ENCODE measurements around the gene RAB11FIP5.
"Not testable (repeated sequence)": the region's sequence is repeated elsewhere in the genome, so short reads cannot be mapped to it uniquely, and the experiment has no call there.

The RAB11FIP5 gene

DNA sequence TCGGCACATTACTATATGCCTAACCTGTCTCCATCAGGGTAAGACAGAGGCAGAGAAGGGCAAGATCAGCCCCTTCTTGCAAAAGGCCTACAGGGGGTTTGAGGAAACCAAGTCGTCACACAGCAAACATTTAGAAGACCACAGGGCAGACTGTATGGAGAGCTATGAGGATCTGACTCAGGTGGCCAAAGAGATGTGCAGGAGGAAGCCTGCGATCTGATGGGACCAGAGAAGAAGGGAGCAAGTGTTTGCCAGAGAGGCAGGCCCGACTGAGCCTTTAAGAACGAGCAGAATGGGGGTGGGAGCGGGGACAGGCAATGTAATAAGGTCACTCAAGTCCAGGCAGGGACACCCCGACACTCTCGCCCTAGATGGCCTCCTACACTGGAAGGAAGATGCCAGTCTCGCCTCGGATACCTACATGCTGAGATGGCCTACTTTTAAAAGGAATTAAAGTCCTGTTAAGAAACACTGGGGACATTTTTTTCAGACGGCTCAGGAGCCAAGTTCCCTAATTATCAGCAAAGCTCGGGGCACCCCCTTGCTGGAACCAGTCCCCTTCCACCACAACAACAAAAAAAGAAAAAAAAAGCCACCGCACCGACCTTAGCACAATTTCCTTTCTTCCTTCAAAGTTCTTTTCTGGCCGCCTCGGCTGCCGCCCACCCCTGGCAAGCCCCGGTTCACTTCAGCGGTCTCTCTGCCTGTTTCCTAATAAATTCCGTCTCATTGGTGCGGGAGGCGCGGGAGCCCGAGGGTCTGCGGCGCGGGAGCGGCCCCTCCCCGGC lies 42.7 kb downstream of the RAB11FIP5 start:
- no peak for DNase-seq (ENCODE audit: low read depth, low spot score)

DNA sequence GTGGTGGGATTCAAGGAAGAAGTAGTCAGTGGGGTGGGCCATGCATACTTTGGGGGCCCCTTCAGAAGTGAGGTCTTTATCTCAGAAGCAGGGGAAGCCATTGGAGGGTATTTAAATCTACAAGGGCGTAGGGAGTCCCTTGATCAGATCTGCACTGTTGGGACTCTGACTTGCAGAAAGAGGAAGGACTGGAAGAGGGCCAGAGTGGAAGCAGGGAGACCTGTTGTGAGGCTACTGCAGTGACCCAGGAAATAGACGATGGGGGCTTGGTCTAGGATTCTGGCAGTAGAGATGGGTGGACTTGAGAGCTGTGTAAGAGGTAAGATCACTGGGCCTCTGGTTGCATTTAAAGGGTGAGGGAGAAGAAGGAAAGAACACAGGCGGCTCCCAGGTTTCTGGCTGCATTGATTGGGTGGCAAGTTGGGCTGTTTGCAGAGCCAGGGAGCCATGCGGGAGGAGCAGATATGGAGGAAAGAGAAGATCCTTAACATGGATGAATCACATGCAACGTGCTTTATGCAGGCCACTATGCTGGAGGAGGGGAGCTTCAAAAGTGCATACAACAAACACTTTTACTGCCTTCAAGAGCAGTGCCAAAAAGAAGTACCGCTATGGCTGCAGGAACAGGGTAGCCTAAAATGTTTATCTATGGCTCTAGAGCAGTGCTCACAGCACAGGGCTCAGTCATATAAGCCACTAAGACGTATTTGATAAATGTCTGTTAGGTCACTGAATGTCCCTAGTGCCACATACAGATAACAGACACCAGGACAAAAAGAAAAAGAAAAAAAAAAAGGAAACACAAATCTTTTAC lies 43.5 kb downstream of the RAB11FIP5 start:
- DNase-seq (ENCODE audit: low read depth, low spot score): no peak

DNA sequence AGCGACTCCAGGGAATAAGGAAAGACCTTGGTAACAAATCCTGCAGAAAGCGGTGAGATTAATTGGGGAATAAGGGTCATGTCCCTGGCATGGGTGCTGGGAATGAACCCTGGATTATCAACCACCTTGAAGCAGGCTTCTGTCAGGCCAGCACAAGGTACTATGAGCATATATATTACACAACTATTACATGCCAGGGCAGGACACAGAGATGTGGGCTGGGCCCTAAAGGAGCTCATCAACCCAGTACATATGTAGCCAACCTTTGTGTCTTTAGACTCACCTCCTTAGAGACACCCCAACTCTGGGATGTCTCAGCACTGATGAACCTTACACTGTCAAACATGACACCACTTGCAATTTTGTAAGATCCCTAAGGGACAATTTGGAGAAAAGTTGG lies 44.6 kb downstream of the RAB11FIP5 start:
- no peak for DNase-seq (ENCODE audit: low read depth, low spot score)

DNA sequence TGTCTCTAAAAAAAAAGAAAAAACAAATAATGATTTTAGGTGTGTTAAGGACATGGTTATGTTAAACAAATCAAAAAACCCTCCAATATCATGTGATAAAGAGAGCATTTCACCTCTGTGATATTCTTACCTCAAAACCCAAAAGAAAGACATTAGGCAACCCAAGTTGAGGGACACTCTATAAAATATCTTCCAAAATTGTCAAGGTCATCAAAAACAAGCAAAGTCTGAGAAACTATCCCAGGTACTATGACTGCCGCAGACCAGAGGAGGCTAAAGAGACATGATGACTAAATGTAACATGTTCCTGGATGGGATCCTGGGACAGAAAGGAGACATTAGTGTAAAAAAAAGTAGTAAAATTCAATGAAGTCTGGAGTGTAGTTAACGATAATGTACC lies 45.7 kb downstream of the RAB11FIP5 start:
- no peak for DNase-seq (ENCODE audit: low read depth, low spot score)

DNA sequence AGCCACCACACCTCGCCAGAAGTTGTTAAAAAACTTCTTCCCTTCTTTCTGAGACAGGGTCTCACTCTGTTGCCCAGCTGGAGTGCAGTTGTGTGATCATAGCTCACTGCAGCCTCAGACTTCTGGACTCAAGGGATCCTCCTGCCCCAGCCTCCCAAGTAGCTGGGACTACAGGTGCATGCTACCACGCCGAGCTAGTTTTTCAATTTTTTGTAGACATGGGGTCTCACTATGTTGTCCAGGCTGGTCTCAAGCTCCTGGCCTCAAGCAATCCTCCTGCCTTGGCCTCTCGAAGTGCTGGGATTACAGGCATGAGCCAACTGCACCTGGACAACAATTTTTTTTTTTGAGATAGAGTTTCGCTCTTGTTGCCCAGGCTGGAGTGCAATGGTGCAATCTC lies 47.7 kb downstream of the RAB11FIP5 start:
- DNase-seq (ENCODE audit: low read depth, low spot score): not testable (repeated sequence)

DNA sequence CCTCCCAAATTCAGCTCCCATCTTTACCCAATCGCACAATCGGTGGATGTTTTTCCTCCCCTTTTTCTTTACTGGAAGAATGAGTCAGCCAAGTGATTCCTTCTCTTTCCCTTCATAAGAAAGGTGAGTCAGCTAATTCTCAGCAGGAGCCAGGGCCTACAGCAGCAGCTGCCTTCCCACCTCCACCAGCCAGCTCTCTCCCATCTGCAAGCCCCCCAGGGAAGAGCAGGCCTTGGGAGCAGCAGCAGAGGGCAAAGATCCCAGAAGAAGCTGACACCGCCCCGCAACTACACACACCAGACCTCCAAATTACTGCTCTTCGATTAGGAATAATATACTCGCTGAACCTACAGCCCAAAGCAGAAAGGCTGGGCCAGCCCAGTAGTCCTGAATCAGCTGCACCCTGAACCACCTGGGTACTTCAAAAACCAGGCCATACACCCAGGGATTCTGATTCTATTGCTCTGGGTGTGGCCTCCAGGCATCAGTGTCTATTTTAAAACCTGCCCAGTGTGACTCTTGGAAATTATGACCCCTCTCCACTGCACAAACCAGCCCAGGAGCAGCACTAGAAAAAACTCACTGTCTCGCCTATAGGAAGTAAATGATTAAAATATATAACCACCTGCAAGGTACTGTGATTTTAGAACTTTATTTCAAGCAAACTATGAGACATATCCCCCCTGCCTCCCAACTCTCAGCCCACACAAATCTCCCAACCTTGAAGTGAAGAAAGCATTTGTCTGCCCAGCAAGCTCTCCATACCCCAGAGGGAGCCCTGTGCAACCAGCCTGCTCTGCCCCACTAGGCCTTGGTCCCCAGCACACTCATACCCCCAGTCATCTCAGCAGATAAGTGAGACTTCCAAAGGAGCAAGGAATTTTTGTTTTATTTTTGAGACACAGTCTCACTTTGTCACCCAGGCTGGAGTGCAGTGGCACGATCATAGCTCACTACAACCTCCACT lies 48.6 kb downstream of the RAB11FIP5 start:
- DNase-seq (ENCODE audit: low read depth, low spot score): no peak

DNA sequence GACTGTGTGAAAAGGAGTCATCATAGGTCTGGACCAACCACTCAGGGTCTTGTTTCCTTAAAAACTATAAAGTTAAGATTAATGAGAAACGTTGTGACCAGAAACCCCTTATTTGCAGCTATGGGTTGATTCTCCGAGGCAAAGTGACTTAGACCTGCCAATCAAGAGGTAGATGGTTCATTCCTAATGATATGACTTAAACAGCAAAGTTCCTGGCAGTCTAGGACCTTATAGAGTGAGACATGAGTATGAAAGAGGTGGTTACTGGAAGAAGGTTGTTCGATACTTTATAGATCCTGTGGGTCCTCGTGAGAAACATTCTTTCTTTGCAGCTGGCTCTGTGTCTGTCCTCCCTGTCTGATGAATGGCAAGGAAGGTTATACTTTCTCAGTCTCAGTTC lies 49.3 kb downstream of the RAB11FIP5 start:
- DNase-seq (ENCODE audit: low read depth, low spot score): no peak

DNA sequence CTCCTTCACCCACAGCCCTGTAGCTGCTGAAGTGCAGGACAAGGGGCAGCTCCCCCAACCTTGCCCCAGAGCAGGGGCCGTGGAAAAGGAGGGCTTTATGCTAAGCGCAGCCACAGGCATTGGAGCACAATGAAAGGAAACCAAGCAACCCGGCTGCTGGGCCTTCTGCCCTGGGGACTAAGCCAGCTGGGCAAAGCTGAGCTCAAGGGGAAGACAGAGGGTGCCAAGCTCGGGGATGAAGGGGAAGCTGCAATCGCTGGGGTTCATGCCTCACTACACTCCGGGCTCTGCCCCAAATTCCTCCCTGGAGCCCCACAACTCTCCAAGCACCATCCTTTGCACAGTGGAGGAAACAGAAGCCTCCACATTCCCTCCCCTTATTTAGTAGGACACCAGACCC lies 53.6 kb downstream of the RAB11FIP5 start:
- DNase-seq (ENCODE audit: low read depth, low spot score): no peak

DNA sequence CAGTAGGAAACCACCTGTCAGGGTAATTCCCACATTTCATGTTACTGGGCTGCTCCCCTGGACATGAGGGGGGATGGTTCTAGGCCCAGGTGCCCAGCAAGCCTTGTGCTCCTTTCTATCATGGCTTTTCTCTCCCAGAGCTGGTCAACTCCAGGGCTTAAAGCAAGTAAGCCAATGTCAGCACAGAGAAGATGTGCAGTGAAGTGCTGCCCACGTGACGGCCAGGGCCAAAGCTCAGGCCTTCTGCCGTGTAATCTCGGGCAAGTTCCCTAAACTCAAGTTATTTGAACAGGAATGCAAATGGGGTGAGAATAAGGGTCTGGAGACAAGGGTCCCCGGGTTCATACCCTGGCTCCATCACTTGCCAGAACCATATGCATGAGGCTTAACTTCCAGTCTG lies 57.8 kb downstream of the RAB11FIP5 start:
- DNase-seq (ENCODE audit: low read depth, low spot score): no peak

DNA sequence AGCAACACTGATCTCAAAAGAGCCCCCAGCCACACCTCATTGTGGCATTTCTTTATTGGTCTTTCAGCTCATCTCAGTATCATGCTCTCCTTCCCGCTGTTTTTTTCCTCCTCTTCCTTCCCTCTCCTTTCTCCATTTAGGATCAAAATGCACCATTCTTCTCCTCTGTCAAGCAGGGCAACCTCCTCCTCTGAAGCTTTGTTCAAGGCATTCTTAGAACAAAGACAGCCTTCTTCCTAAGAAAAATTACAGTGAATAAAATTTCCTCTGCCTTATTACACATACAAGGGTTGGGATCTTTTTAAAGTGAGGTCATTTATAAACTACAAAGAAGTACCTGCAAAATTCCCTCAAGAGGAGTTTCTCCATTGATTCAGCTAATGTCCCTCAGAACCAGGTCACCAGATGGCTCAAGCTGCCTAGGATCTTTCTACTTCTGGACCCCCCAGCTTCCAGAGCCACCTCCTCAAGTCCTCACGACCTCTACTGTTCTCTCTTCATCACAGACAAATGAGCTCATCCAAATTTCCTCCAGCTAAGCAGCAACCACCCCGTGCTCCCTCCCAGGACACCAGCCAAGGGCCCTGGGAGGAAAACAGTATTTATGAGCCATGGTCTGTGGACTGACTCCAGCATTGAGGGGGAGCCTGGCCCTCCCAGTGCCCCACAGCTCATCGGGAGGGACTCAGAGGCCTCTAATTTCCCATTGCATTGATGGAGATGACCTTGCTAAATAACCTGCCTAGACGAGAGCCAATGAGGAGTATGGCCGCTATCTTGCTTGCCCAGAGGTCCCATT lies 59.2 kb downstream of the RAB11FIP5 start:
- DNase-seq (ENCODE audit: low read depth, low spot score): no peak

DNA sequence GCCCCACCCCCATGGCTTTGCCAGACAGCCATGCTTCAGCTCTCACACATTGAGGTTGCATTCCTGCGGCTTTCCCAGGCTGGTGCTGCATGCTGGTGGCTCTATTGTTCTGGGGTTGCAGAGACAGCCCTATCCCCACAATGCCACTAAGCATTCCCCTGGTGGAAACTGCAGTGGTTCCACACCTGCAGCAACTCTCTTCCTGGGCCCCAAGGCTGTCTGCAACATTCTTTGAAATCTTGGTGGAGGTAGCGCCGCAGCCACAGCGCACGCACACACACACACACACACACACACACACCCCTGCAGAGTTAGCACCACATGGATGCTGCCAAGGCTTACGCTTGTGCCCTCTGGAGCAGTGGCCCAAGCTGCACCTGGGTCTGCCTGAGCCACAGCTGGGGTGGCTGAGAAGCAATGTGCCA lies 62.6 kb downstream of the RAB11FIP5 start:
- no peak for DNase-seq (ENCODE audit: low read depth, low spot score)

DNA sequence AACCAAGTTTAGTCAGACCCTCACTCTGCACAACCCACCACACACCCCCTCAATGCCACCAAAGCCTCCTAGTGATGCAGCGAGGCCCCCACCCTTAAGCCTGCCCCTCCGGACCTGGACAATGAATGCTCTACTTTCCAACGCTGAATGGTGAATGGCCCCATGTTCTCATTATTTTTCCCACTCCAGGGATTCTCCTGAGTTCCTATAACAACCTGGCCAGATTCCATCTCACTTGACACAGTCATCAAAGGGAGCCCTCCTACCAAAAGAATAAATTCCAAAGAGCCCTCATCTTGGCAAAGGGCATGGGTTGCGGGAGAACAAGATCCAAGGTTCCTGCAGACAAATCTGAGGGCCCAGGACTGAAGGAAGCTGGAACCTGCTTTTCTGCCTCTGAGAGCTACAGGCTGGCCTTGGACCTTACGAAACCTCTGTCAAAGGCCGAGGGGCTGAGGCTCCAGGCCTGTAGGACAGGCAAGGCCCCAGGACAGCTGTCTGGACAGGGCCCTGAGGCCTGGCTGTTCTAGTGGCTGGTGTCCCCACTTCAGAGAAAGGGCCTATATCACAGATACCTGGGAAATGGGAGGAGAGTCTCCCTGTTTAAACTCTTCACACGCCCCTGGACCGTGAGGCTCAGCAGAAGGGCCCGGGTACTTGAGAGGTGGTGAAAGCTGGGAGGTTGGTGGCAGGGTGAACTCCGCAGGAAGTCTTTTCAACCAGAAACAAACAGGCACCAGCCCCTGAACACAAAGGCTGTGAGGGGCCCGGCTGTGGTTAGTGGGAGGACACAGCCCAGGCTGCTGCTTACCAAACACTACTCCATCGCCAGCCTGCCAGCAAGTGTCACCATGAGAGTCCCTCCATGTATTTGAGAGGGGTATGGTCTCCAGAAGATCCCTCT lies 68.6 kb downstream of the RAB11FIP5 start:
- DNase-seq (ENCODE audit: low read depth, low spot score): no peak

DNA sequence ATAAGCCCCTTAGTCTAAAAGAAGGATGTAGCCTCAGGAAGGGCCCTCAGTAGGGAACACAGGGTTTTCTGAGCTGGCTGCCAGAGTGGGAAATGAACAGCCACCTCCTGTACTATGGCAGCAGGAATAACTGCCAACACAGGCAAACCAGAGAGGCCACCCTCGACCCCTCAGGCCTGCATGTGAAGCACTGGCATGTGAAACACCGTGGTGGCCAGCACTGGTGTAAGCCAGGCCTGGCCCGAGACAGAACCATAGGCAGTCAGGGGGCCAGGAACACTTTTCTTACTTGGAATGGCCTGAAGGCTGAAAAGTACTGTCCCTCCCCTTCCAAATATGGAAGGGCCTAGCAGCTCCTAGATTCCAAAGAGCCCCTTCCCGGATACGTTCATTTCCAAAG lies 69.5 kb downstream of the RAB11FIP5 start:
- DNase-seq (ENCODE audit: low read depth, low spot score): no peak

DNA sequence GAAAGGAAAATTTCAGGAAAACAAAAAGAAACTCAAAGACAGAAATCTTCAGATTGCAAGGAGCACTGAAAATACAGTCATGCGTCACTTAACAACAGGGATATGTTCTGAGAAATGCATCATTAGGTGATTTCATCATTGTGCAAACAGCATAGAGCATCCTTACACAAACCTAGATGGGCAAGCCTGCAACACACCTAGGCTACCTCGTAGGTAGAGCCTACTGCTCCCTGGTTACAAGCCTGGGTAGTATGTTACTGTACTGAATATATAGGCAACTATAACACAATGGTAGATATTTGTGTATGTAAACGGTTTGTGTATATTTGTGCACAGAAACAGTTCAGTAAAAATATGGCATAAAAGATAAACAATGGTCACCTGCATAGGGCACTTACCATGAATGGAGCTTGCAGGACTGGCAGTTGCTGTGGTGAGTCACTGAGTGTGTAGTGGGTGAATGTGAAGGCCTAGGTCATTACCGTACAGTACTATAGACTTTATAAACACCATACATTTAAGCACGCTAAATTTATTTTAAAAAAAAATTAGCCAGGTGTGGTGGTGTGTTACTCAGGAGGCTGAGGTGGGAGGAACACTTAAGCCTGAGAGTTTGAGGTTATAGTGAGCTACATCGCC lies 74.7 kb downstream of the RAB11FIP5 start:
- DNase-seq (ENCODE audit: low read depth, low spot score): no peak

DNA sequence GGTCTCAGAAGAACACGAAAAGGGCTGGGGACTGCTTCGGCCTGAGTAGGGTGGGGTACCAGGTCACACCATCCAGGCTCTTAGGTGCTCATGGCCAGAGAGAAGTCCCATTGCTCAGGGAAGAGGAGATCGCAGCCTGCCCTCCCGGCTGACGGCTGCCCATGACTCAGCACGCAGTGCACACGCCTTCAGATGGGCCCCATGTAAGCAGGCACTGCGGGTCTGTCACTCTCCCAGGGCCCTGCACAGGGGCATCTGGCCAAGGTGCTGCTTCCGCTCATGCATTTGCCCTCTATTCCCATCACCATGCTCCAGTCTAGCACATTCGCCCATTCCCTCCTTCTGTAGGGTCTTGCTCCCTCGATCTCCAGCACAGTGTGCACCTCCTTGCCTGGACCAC lies 76.0 kb downstream of the RAB11FIP5 start:
- DNase-seq (ENCODE audit: low read depth, low spot score): no peak

DNA sequence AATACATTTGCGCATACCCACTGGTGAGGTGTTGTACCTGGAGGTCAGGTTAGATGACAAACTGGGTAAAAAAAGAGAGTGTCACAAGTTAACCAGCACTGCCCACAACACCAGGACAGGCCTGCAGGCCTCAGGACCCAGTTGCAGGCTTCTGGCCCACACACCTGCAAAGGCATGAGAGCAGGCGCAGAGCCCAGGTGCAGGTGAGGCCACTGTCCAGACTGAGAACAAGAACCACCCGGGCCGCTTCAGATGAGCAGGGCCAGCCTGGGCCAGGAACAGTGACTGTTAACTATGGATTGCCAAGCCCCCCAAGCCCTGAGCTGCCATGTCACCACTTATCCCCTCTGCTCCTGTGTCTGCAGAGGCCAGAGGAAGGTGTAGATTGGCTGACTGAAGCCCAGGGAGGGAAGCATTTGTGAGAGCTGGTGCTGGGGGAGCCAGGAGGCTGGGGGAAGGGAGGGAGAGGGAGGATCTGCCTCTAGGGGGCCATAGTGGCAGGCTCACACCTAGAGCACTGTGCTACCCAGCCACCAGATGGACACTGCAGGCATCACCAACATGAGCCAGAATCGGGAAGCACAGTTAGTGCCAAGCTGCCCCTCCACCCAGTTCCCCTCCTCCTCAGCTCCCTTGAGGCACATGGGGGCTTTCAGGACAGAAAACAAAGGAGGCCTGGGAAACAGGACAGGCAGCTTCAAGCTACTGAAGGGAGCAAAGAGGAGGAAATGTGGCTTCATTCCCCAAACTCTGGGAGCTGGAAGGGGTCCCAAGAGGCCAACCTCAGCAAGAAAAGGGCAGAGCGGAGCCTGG lies 76.6 kb downstream of the RAB11FIP5 start:
- no peak for DNase-seq (ENCODE audit: low read depth, low spot score)

DNA sequence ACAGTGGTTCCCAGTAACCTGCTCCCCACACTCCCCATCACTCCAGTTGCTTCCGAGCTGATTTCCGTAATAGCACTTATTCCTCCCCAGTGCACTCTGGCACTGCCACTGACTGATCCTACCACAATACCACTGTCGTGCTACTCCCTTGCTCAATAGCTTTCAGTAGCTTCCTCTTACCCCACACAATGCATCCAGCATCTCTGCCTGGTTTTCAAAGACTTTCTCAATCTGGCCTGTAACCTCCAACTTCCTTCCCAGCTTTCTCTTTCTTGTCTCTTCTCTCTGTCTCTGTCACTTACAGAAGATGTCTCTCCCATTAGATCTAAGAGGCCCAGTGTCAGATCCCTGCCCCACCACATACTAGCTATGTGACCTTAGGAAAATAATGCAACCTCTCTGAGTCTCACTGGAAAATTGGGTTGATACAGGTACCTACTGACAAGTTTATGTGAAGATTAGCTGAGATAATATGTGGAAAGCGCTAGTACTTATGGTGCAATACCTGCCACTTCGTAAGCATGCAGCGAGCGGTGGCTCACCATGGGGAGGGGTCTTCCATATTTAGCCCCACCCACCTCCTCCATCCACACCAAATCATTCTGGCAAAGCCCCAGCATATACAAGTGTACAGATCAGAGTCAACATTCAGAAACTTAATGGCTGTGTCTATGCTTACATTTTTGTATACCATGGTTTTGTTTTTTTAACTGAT lies 77.9 kb downstream of the RAB11FIP5 start:
- no peak for DNase-seq (ENCODE audit: low read depth, low spot score)
